Putamen (tissue), 1 donor: ENCODE measurements around the gene REG3A.

Experiments used
- DNase-seq: peaks from one replicate; pipeline ENCODE4 v3.0.0-alpha.2; 2016; ENCODE audit warnings: low spot score

Gene REG3A

DNA sequence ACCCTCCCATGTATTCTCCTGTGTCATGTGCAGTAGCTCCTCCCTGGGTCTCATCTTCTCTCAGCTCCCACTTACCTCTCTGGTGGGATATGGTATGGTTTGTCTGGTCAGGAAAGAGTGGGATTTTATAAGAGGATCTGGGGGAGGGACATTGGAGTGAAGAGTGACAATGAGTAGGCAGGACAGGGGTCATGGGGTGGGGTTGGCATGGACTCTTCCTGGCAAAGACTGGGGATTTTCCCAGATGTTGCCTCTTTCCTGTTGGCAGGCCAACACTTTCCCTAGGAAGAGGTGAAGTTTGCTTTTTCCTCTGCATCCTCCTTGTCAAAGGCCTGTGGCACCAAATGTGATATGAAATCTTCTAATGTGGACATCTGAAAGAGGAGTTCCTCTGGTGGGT lies at the start of gene REG3A:
TSS of gene REG3A (minus strand) at position 101 of the 400 bp plus-strand sequence. CDS start 348 bp downstream, outside the sequence.
- DNase-seq, result no peak

DNA sequence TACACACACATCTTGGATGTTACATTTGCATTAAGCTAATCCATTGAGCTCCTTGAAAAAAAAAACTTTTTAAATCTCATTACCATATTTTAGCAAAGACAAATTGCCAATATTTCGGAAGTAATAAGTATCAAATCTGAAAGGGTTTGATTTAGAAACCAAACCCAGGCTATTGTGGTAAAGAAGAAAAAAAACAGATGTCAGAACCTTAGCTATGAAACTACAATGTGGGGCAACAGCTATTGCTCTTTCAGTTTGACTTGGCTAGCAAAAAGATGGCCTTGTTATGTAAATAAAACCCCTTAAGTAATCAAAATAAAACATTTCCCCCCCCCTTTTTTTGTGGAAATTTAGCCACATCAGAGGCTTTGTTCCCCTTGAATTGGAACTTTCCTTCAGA lies 41.2 kb upstream of the REG3A start:
- no peak for DNase-seq

DNA sequence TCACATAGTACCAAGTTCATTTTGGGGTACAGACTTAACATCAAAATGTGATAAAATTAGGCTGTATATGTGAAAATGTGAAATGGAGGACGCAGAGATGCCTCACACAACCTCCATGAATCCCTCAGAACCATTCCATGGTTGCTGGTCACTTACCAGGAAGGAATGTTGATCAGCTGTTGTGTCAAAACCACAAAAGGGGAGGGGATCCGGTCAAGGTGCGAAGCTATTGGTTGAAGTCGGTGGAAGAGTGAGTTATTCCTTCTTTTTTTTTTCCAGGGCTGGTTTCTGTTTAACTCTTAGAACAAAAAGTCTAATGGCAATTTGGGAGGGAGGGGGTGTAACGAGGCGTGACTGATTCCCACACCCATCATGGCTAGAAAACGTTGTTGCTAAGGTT lies 32.3 kb upstream of the REG3A start:
- DNase-seq, result no peak

DNA sequence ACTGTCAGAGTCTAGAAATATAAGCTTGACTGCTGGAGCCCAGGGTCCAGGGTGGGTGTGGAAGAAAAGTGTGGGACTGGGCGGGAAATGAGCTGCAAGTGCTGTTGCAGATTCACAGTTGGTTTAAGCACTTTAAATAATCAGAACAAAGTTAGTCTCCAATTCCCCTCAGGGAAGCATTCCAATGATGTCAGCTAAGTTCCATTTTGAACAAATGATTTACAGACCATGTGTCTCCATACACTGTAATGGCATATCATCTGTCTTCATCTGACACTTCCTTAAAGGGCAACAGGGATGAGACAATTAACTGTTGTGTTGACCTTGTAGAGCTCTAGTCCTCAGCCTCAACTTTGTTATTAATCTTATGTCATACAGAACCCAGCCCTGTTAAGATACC lies 31.5 kb upstream of the REG3A start:
- DNase-seq, result no peak

DNA sequence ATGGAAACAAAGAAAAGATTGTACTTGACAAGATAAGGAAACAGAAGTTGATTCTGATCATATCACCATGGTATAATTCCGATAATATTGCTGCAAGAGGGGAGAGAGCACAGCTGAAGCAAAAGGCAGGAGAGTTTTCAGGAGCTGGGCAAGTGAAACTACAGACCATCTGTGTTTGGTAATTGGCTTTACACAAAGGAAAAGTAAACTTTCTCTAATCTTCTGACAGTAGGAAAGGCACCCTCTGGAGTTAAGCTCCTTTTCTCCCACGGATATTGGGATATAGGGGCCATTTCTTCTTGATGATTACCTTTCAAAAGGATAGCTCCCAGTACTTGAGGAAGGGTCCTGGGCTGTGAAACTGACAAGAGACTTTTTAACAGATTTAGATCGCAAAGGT lies 29.9 kb upstream of the REG3A start:
- DNase-seq, result no peak

DNA sequence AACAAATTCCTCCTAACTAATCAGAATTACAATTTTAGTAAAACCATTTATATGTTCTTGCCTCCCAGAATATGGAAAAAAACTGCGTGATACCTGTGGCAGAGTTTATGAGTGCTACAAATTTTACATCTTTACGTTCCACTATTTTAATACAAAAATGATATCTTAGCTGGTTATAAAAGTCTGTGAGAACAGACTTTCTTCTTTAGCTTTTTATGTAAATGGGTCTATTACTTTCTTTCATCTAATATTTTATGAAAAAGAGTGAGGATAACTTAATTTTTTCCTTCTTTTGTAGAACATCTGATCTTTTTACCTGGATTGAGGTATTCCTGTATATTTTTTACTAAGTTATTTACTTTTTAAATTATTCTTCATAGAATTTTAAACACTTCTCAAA lies 22.1 kb upstream of the REG3A start:
- no peak for DNase-seq

DNA sequence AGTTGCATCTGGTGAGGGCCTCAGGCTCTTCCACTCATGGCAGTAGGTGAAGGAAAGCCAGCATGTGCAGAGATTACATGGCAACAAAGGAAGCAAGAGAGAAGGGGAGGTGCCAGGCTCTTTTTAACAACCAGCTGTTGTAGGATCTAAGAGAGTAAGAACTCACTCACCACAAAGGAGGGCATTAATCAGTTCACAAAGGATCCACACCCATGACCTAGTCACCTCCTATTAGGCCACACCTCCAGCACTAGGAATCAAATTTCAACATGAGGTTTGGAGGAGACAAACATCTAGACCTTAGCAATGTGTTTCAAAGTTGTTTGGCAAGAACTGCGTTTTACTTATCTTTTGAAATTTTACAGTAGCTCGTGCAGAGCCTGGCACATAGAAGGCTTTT lies 20.5 kb upstream of the REG3A start:
- no peak for DNase-seq

DNA sequence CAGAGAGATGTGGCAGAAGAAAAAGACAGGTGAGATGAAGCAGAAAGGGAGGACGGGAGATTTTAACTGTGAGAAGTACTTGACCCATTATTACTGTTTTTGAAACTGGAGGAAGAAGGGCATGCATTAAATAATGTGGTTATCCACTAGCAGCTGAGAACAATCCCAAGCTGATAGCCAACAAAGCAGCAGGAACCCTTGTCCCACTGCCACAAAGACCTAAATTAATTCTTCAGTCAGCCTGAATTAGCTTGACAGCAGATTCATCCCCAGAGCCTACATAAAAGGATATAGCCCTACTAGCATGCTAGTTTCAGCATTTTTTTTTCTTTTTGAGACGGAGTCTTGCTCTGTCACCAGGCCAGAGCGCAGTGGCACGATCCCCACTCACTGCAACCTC lies 19.5 kb upstream of the REG3A start:
- DNase-seq, result no peak

DNA sequence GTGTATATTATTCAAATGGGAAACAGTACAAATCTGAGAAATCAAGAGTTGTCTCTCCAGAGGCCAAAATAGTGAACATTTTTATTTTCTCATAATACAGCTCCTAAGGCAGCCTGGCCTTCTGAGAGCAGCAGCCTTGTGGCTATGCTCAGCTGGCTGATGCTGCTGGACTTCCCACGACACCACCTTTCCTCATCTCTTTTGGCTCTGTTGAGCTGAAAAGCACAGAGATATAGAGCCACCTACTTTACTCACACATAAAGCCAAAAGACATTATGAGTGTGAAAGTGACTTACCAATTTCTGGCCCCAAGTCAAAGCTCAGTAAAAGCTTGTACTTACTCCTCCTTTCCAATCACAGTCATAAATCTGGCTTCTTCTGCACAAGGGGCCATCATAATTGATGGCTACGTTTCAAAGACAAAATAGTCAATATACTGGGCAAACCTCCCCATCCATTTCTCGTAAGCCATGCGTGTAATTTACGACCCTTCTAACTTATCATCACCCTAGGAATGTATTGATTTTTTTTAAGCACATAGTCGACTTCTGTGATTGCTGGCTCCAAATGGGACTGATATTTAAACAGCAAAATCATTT lies 18.6 kb upstream of the REG3A start:
- DNase-seq, result no peak

DNA sequence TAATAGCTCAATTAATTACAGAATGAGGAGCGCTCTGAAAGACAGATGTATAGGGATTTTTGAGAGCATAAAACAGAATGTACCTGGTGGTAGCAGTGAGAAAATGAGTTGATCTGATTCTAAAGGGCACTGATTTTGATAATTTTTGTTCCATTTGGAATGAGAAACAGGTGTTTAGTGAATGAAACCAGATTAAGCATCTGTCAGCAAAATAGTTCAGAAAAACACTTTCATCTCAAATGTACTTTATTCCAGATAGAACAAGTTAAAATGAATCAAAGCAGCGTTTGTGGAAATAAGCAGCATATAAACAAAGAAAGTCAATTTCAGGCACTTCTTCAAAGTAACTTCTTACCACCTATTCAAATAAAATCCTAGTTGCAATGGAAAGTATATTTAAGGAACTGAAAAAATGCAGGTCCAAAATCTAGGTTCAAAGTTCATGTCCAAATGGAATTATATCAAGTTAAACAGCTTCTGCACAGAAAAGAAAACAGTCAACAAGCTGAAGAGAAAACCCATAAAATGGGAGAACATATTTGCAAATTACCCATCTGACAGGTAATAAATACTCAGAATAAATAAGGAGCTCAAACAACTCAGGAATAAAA lies 11.9 kb upstream of the REG3A start:
- no peak for DNase-seq

DNA sequence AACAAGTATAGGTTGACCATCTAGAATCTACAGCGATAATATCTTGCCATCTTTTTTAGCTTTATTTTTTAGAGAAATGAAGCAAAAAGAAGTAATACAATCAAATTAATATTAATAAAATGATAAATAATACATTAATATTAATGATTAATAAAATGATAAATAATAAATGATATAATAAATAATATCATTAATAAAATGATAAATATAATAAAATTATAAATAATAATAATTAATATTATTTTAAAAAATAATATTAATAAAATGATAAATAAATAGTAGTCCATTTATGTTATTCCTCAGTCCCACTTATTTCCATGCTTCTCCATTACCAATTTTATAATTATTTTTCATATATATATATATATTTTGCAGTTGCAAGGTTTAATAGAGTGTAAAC lies 3.2 kb upstream of the REG3A start:
- DNase-seq, result no peak

DNA sequence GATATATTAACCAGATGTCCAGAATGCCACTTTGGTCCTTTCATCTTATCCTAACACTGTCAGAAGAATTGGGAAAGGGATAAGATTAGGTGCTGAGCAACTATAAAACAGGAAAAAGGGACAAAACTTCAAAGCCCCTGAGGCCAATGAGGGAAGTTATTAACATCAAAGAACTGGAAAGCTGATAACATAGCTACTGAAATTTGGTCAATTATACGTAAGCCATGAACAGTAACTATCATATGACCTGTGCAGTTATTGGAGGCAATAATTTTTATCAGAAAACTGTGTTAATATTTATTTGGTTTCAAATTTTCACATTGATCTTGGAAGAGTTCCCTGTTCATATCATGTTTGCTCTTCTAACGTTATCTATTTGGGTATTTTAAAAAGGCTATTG lies 2.6 kb upstream of the REG3A start:
- DNase-seq, result no peak

DNA sequence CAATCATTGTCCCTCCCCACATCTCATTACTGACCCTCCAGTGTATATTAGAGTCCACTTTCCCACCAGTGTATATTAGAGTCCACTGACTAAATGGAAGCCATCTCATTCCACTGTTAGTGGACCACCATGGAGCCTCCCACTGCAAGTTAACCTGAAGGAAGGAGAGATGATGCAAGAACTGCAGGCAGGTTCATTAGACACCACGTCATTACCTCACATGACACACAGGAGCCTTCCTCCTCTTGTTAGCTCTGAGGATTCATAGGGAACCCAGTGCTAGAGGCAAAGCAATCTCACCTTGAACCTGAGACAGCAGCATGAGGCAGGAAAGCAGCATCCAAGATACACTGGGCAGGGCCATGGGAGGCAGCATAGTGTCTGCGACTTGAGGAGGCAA lies 523 bp downstream of the REG3A start:
- no peak for DNase-seq

DNA sequence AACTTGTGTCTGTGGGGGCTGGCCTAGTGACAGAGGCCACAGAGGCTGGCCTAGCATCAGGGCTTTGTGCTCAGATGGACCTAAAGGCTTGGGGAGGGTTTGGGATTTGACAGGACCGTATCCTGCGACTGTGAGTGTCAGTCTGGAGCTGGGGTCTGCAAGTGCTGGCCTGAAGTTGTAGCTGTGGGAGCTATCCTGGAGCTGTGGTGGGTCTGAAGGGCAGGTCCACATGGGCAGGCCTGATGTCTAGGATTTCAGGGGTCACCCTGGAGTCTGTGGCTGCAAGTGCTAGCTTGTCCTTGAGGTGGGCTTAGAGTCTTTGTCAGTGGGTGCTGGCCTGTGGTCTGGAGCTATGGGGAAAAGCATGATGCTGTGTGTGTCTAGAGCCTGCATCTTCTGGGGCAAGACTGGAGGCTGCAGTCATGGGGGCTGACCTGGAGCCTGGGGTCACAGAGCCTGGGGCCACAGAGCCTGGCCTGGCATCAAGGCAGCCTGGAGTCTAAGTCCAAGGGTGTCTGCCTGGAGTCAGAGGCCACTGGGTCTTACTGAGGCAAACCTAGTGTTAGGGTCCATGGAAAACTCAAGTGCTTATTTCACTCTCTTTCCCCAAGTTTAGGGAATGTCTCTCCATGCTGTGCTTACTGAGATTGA lies 3.6 kb downstream of the REG3A start:
- no peak for DNase-seq

DNA sequence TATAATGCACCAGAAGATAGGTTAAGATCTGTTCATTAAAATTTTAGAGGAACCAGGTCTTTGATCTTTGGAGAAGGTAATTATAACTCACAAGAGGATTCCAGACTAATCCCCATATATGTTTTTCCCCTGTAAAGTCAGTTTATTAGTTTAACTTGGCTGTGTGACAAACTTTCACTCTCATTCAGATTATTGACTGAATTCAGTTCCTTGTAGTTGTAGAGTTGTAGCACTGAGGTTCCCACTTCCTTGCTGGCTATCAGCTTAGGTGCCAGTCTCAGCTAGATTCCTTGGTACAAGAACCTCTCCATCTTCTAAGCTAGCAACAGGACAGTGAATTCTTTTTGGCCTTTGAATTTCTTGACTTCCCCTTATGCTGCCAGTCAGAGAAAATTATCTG lies 20.1 kb downstream of the REG3A start:
- DNase-seq, result no peak

DNA sequence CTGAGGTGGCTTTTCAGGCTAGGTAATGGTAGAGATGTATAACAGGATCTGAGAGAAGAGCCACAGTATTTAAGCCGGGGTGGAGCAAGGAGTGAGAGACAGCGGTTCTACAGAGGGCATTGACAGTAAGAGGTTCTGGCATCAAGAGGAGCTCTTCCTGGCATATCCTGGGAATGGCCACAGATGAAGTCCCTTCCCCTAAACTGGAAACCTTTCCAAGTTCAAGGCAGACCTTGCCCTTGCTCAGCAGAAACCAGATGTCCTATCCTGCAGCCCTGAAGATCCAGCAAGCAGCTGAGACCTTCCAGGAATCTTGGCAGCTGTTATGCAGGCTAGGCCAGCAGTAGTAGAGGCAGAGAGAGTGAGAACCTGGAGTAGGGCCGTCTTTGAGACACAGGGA lies 21.2 kb downstream of the REG3A start:
- no peak for DNase-seq

DNA sequence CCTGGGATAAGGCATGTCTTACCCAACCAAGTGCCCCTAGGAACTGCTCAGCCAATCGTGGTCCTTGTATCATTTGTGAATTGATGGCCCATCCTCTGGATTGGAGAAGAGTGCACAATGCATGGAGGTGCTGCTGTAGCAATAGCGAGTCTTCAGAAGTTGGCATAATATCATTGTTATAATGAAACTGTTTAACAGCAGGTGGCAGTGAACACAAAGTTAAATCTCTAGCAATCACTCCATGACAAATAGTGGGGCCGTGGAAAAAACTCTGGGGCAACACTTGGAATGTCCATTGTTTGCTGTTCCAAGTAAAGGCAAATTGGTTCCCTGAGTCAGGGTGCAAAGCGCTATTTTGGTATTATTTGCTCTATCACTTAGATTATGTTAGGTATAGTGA lies 27.9 kb downstream of the REG3A start:
- no peak for DNase-seq

DNA sequence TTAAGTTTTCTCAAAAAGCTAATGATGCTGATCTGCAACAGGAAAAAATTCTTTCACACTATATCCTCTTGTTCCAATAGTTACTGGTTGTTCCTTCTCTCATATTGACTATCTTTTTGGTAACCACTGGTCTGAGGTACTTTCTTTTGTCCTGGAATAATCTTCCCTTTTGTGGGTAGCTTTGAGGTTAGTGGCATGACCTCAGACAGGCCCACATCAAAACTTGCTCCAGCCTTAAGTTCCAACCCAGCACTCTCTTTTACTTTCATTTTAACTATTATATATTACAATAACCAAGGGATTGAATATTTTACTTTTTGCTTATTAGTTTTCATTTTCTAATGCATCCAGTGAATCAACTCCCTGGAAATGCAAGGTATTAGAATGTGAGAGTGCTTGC lies 29.7 kb downstream of the REG3A start:
- DNase-seq, result no peak

DNA sequence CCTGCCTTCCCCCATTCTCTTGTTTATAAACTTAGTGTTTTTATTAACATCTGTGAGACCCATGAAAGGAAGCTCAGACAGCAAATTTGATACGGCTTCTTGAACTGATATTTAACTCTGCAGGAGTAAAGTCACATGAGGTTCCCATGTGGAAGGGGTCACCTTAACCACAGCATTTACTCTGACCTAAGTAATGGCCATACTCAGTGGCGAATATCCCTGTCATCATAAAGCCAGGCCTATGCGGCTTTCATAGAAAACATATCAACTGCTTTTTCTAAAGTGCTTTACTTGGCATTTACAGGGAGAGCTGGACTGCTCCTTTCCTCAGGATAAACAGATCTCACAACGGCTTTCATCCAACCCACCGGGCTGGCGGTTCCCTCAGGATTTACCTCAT lies 30.3 kb downstream of the REG3A start:
- DNase-seq, result no peak

DNA sequence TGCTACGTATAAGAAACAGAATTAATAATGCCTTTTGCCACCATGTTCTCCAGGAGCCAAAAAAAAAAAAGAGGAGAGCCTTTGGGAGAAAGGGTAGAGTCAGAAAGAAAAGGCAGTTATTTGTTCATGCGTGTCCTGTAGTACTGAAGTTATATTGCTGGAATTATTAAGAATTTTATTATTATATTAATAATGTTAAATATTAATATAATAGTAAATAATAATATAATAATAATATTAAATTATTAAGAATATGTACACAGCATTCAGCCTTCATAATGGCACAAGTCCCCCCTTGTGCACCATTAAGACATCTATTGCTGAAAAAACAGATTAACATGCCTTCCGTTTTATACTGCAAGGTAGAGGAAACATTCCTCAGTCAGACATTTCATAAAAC lies 31.1 kb downstream of the REG3A start:
- no peak for DNase-seq

DNA sequence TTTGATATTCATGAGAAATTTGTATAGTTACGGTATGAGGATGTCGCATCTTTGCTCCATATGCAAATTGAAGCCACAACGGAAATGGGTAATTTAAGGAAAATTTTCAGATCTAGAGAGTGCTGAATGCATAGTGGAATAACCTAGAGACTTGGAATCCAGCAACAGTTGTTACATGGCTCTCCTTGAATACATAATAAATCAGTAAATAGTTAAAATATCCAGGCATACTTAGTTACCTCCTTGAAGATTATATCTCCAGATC lies 33.9 kb downstream of the REG3A start:
- no peak for DNase-seq

DNA sequence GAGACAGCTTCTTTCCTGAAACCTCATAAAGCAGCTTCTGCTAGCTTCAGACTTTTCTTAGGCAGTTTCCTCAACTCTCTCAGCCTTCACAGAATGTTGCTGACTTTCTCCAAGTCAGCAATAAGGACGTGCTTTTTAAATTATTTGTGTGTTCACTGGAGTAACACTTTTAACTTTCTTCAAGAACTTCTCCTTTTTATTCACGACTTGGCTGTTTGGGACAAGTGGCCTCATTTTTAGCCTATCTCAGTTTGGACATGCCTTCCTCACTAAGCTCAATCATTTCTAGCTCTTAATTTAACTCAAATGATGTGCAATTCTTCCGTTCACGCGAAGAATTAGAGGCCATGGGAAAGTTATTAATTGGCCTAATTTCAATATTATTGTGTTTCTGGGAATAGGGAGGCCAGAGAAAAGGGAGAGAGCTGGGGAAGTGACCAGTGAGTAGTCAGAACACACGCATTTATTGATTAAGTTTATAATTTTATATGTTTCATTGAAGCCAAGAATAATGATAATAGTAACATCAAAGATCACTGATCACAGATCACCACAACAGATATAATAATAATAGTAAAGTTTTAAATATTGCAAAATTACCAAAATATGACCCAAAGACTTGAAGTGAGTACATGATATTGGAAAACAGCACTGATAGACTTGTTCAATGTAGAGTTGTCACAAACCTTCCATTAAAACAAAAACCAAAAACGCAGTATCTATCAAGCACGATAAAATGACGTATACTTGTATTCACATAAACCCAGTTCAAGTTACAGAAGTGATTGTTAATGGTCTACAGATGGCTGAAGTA lies 34.4 kb downstream of the REG3A start:
- no peak for DNase-seq

DNA sequence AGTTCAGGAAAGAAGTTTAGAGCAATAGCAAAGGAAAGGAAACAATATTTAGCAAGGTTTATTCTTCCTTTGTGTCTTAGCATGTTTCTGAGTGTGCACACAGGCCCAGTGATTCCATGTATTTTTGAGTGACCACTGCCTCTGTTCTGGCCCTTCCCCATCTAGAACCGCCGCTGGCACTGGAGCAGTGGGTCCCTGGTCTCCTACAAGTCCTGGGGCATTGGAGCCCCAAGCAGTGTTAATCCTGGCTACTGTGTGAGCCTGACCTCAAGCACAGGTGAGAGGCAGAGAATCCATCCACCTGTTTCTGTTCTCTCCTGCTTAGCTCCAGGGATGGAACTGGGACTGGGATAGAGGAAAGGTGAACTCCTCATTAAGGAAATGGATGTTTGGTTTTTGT lies 36.9 kb downstream of the REG3A start:
- DNase-seq, result no peak
